HUES48 (cell line): Measurements from ENCODE around the gene HTR3C.
"Not testable (repeated sequence)": the region's sequence is repeated elsewhere in the genome, so short reads cannot be mapped to it uniquely, and the experiment has no call there.

Experiments
- H3K27ac ChIP-seq: one replicate; pipeline ENCODE4 v1.7.0; 2013; ENCODE audit warnings: low read depth, low read length, inconsistent platforms
- H3K27me3 ChIP-seq: 2 replicates; pipeline ENCODE4 v1.6.1; 2013; ENCODE audit warnings: mild to moderate bottlenecking, low read length; ENCODE audit not compliant: control insufficient read depth, insufficient read depth
- H3K36me3 ChIP-seq: 2 replicates; pipeline ENCODE4 v1.6.1; 2013; ENCODE audit warnings: low read length; ENCODE audit not compliant: control insufficient read depth, insufficient read depth
- H3K4me1 ChIP-seq: 2 replicates; pipeline ENCODE4 v1.6.1; 2013; ENCODE audit warnings: mild to moderate bottlenecking, low read length; ENCODE audit not compliant: control insufficient read depth, insufficient read depth
- H3K4me3 ChIP-seq: 2 replicates; pipeline ENCODE4 v1.5.1; 2013; ENCODE audit warnings: mild to moderate bottlenecking, low read depth, low read length
- H3K9ac ChIP-seq: 2 replicates; pipeline ENCODE4 v1.6.1; 2013; ENCODE audit warnings: mild to moderate bottlenecking, low read depth, low read length, moderate library complexity
- H3K9me3 ChIP-seq: 2 replicates; pipeline ENCODE4 v1.6.1; 2013; ENCODE audit warnings: low read length; ENCODE audit not compliant: control insufficient read depth, insufficient read depth

HTR3C gene

GRCh38 chr3:184016169-184016570, 36.7 kb upstream of the HTR3C start:
- Histone ChIP-seq H3K9me3 (no peaks in the 10 kb centered on the region), H3K9ac (no peak overlapping the region), H3K4me3 (0 out of 2 replicates have a peak overlapping the region, but pooled peaks have one; percentile 99), H3K36me3 (peaks cover 30% of the 10 kb centered on the region), H3K27me3 (no peaks in the 10 kb centered on the region), H3K4me1 (peaks cover 13% of the 10 kb centered on the region), H3K27ac (no peak overlapping the region)

- Histone ChIP-seq H3K4me1 (peaks cover 13% of the 10 kb centered on the region), H3K27me3 (no peaks in the 10 kb centered on the region), H3K9ac (peak overlapping the region; percentile 87), H3K9me3 (no peaks in the 10 kb centered on the region), H3K36me3 (peaks cover 21% of the 10 kb centered on the region), H3K27ac (peak overlapping the region; percentile 88), H3K4me3 (peak overlapping the region; percentile 99)
Observed at GRCh38 chr3:184016811-184017671, 35.8 kb upstream of the HTR3C start.

DNA sequence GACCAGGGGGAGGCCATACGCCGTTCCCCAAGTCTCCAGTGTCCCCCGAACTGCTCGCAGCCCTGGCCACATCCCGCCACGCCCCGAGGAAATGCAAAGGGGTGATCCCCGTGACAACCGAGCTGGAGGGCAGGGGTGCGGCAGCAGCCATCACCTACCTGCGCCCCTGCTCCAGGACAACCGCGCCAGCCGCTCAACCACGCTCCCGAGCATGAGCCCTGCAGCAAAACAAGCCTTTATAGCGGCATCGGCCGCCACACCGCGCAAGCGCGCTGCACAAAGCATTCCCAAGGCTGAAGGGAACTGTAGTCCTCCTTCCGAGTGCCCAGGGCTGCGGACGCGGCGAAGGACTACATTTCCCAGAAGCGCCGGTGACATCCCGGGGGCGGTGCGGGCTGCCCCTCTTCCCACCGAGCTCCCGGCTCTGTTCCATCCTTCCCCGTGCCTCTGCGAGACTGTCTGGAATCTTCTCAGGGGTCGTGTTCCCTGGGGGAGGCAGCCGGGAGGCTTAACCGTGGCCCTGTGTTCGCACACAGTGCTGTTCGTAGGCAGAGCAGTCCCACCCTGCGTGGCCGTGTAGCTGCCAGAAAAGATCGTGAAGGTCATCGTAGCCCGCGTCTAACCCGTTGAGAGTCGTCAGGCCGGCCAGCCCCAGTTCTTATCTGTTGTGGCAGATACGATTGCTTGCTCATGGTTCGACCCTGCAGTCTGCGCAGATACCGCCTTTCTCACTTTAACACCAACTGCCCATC, 35.0 kb upstream of the HTR3C start, which contains the start of gene ABCC5:
Gene ABCC5 (minus strand): TSS at position 213 of the 752 bp plus-strand sequence. CDS start 3,492 bp downstream, outside the sequence.
- Histone ChIP-seq H3K9me3 (no peaks in the 10 kb centered on the region), H3K4me3 (peak within 1 kb of the TSS; percentile 99), H3K36me3 (peaks cover 13% of the 10 kb centered on the region), H3K4me1 (peaks cover 13% of the 10 kb centered on the region), H3K9ac (peak within 1 kb of the TSS; percentile 87), H3K27ac (peak within 1 kb of the TSS; percentile 88), H3K27me3 (no peaks in the 10 kb centered on the region)

- H3K9ac ChIP-seq: peak overlapping the region; percentile 86
- peaks cover 13% of the 10 kb centered on the region for H3K4me1 ChIP-seq
- no peaks in the 10 kb centered on the region for H3K27me3 ChIP-seq
- peak overlapping the region; percentile 99 for H3K4me3 ChIP-seq
- no peaks in the 10 kb centered on the region for H3K9me3 ChIP-seq
- H3K27ac ChIP-seq: peak overlapping the region; percentile 88
- peaks cover 7% of the 10 kb centered on the region for H3K36me3 ChIP-seq
Observed at GRCh38 chr3:184018424-184018973, 34.3 kb upstream of the HTR3C start.

DNA sequence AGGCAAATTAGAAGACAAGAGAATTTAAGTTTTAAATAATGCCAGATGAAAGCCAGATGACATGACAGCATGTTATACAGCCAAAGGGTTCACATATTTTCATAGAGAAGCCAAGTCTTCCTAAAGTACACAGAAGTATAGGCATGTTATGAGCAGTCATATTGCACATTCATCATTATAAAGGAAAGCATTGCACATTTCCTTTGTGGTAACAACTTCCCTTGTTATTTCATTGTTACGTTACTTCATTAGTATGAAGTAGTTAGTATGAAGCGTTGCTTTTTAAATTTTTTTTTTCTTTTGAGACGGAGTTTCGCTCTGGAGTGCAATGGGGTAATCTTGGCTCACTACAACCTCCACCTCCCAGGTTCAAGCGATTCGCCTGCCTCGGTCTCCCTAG, 30.5 kb upstream of the HTR3C start:
- no peaks in the 10 kb centered on the region for H3K27me3 ChIP-seq
- H3K9me3 ChIP-seq: no peaks in the 10 kb centered on the region
- H3K4me3 ChIP-seq: no peak overlapping the region
- H3K4me1 ChIP-seq: no peaks in the 10 kb centered on the region
- no peak overlapping the region for H3K27ac ChIP-seq
- no peak overlapping the region for H3K9ac ChIP-seq
- no peaks in the 10 kb centered on the region for H3K36me3 ChIP-seq

DNA sequence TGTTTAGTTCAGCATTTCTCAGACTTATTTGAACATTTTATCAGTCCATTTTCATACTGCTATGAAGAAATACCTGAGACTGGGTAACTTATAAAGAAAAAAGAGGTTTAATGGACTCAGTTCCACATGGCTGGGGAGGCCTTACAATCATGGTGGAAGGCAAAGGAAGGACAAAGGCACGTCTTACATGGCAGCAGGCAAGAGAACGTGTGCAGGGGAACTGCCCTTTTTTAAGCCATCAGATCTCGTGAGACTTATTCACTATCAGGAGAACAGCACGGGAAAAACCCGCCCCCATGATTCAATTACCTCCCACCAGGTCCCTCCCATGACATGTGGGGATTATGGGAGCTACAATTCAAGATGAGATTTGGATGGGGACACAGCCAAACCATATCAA, 27.6 kb upstream of the HTR3C start:
- not testable (repeated sequence) for H3K4me1 ChIP-seq, H3K4me3 ChIP-seq, H3K27me3 ChIP-seq, H3K27ac ChIP-seq, H3K9me3 ChIP-seq, H3K9ac ChIP-seq, H3K36me3 ChIP-seq

- not testable (repeated sequence) for H3K4me3 ChIP-seq, H3K36me3 ChIP-seq, H3K27ac ChIP-seq, H3K27me3 ChIP-seq, H3K4me1 ChIP-seq, H3K9ac ChIP-seq, H3K9me3 ChIP-seq
Observed at GRCh38 chr3:184028275-184028890, 24.5 kb upstream of the HTR3C start.

DNA sequence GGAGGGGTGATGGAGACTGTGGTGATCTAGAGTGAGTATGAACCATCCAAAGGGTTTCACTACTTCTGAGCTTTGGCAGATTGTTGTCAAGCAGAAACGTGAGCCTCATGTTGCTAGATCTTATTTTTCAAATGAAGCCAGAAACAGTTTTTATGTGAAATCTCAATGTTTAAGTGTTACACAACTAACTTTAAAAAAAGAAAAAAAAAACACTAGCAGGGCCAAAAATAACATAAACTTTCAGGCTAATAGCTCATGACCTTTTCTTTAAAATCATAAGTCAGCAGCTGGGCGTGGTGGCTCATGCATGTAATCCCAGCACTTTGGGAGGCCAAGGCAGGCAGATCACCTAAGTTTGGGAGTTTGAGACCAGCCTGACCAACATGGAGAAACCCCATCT, 23.4 kb upstream of the HTR3C start:
- Histone ChIP-seq H3K9ac (no peak overlapping the region), H3K36me3 (no peaks in the 10 kb centered on the region), H3K27ac (no peak overlapping the region), H3K9me3 (no peaks in the 10 kb centered on the region), H3K4me1 (no peaks in the 10 kb centered on the region), H3K27me3 (no peaks in the 10 kb centered on the region), H3K4me3 (no peak overlapping the region)

- no peaks in the 10 kb centered on the region for H3K9me3 ChIP-seq
- H3K27ac ChIP-seq: no peak overlapping the region
- no peak overlapping the region for H3K9ac ChIP-seq
- no peaks in the 10 kb centered on the region for H3K4me1 ChIP-seq
- no peaks in the 10 kb centered on the region for H3K36me3 ChIP-seq
- no peaks in the 10 kb centered on the region for H3K27me3 ChIP-seq
- H3K4me3 ChIP-seq: no peak overlapping the region
Observed at GRCh38 chr3:184030536-184030935, 22.3 kb upstream of the HTR3C start.

DNA sequence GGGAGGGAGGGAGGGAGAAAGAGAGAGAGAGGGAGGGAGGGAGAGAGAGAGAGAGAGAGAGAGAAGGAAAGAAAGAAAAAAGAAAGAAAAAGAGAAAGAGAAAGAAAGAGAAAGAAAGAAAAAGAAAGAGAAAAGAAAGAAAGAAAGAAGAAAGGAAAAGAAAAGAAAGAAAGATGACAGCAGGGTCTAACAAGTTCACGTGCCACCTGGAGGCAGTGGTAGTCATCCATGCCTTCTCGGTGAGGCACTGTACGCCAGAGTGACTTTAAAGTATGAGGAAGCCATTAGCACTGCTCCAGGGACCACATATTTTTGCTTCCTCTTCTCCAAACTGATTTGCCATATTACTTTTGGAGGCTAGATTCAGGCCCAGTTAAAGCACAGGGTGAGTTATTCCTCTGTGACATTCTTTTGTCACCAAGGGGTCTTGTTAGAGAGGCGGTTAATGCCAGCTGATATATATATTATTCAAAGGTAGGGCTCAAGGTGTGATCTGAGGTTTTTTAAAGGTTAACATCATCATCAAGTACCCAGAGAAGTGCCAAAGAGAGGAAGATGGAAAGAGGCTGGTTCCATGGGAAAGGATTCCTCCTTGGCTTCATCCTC, 21.6 kb upstream of the HTR3C start, which contains the start of gene HTR3D:
Gene HTR3D (plus strand): TSS at position 556 of the 606 bp plus-strand sequence. CDS start 0 bp downstream, at position 556.
- no peak within 1 kb of the TSS for H3K27ac ChIP-seq
- H3K27me3 ChIP-seq: no peaks in the 10 kb centered on the region
- no peaks in the 10 kb centered on the region for H3K9me3 ChIP-seq
- no peak within 1 kb of the TSS for H3K4me3 ChIP-seq
- no peaks in the 10 kb centered on the region for H3K36me3 ChIP-seq
- no peaks in the 10 kb centered on the region for H3K4me1 ChIP-seq
- no peak within 1 kb of the TSS for H3K9ac ChIP-seq
